ENCODE data around the gene CDH23.

Gene CDH23

GRCh38 chr10:71846816-71847215 lies 450.1 kb downstream of the CDH23 start:
- Histone ChIP-seq H2AFZ (ENCODE audit: low read length) (no peak overlapping the region), H3F3A (ENCODE audit: insufficient read depth, low read length) (peaks cover 4% of the 10 kb centered on the region), H3K9ac (ENCODE audit: low read length) (no peak overlapping the region), H3K4me3 (ENCODE audit: low read length) (no peak overlapping the region), H3K79me2 (ENCODE audit: low read length) (peaks cover 92% of the 10 kb centered on the region), H3K27me3 (replicated peaks; ENCODE audit: insufficient read depth, low read length) (no peaks in the 10 kb centered on the region), H3K9me2 (replicated peaks; ENCODE audit: insufficient read depth, low read length) (no peaks in the 10 kb centered on the region), H3K27ac (ENCODE audit: low read length) (no peak overlapping the region), H3K9me3 (replicated peaks; ENCODE audit: insufficient read depth, low read length) (no peaks in the 10 kb centered on the region), H3K4me1 (ENCODE audit: low read length) (peaks cover 24% of the 10 kb centered on the region), H4K20me1 (ENCODE audit: insufficient read depth, low read length) (peaks cover 21% of the 10 kb centered on the region), H3K36me3 (replicated peaks; ENCODE audit: insufficient read depth, low read length) (no peaks in the 10 kb centered on the region), H3K4me2 (ENCODE audit: low read depth, low read length) (no peak overlapping the region)
- DNase-seq: no peak
- TF ChIP-seq EZH2phosphoT487 (IDR thresholded peaks at IDR 0.05; ENCODE audit: low read length) (no peak), CTCF (IDR thresholded peaks at IDR 0.05; ENCODE audit: low read length) (no peak), EZH2 (optimal IDR thresholded peaks at IDR 0.05; ENCODE audit: low read depth, low read length) (no peak)

- TF ChIP-seq CTCF (IDR thresholded peaks at IDR 0.05; ENCODE audit: low read length) (no peak), EZH2 (optimal IDR thresholded peaks at IDR 0.05; ENCODE audit: low read depth, low read length) (no peak), EZH2phosphoT487 (IDR thresholded peaks at IDR 0.05; ENCODE audit: low read length) (no peak)
- Histone ChIP-seq H3K27me3 (replicated peaks; ENCODE audit: insufficient read depth, low read length) (no peaks in the 10 kb centered on the region), H3K27ac (ENCODE audit: low read length) (no peak overlapping the region), H3K36me3 (replicated peaks; ENCODE audit: insufficient read depth, low read length) (no peaks in the 10 kb centered on the region), H3K79me2 (ENCODE audit: low read length) (peaks cover 86% of the 10 kb centered on the region), H3K9me2 (replicated peaks; ENCODE audit: insufficient read depth, low read length) (no peaks in the 10 kb centered on the region), H3K9me3 (replicated peaks; ENCODE audit: insufficient read depth, low read length) (no peaks in the 10 kb centered on the region), H3K9ac (ENCODE audit: low read length) (no peak overlapping the region), H2AFZ (ENCODE audit: low read length) (no peak overlapping the region), H3F3A (ENCODE audit: insufficient read depth, low read length) (peaks cover 4% of the 10 kb centered on the region), H3K4me2 (ENCODE audit: low read depth, low read length) (no peak overlapping the region), H3K4me1 (ENCODE audit: low read length) (peaks cover 24% of the 10 kb centered on the region), H3K4me3 (ENCODE audit: low read length) (no peak overlapping the region), H4K20me1 (ENCODE audit: insufficient read depth, low read length) (peaks cover 20% of the 10 kb centered on the region)
- no peak for DNase-seq
Observed at GRCh38 chr10:71847418-71847817, 450.7 kb downstream of the CDH23 start.

- Histone ChIP-seq H3F3A (ENCODE audit: insufficient read depth, low read length) (peaks cover 4% of the 10 kb centered on the region), H3K9ac (ENCODE audit: low read length) (no peak overlapping the region), H4K20me1 (ENCODE audit: insufficient read depth, low read length) (peaks cover 10% of the 10 kb centered on the region), H3K79me2 (ENCODE audit: low read length) (peaks cover 75% of the 10 kb centered on the region), H3K27me3 (replicated peaks; ENCODE audit: insufficient read depth, low read length) (no peaks in the 10 kb centered on the region), H3K36me3 (replicated peaks; ENCODE audit: insufficient read depth, low read length) (no peaks in the 10 kb centered on the region), H3K4me3 (ENCODE audit: low read length) (no peak overlapping the region), H3K4me1 (ENCODE audit: low read length) (peaks cover 12% of the 10 kb centered on the region; the same call in 1 of the 2 replicates), H3K27ac (ENCODE audit: low read length) (no peak overlapping the region), H2AFZ (ENCODE audit: low read length) (no peak overlapping the region), H3K4me2 (ENCODE audit: low read depth, low read length) (no peak overlapping the region), H3K9me3 (replicated peaks; ENCODE audit: insufficient read depth, low read length) (no peaks in the 10 kb centered on the region), H3K9me2 (replicated peaks; ENCODE audit: insufficient read depth, low read length) (no peaks in the 10 kb centered on the region)
- no peak for DNase-seq
- TF ChIP-seq CTCF (IDR thresholded peaks at IDR 0.05; ENCODE audit: low read length): no peak
- no peak for TF ChIP-seq EZH2 (optimal IDR thresholded peaks at IDR 0.05; ENCODE audit: low read depth, low read length)
- TF ChIP-seq EZH2phosphoT487 (IDR thresholded peaks at IDR 0.05; ENCODE audit: low read length): no peak
Observed at GRCh38 chr10:71848325-71849275, 451.9 kb downstream of the CDH23 start.

Measured in MM.1S (cell line).